HS-5 (cell line): Measurements from ENCODE around the gene CCNT2.
"Not testable (repeated sequence)": the region's sequence is repeated elsewhere in the genome, so short reads cannot be mapped to it uniquely, and the experiment has no call there.

Experiments used
- DNase-seq: peaks from one replicate; pipeline ENCODE4 v3.0.0-alpha.2; 2012; ENCODE audit warnings: low read depth

Gene CCNT2

GRCh38 chr2:134918526-134919340 is at the start of gene CCNT2:
TSS of gene CCNT2 (plus strand) at chr2:134918822. CDS start at chr2:134918855, 33 bp downstream.
- peak; percentile 96 for DNase-seq

- no peak for DNase-seq
Observed at GRCh38 chr2:134869946-134870736, 48.5 kb upstream of the CCNT2 start.

GRCh38 chr2:134873152-134873551 is 45.5 kb upstream of the CCNT2 start:
- no peak for DNase-seq

DNA sequence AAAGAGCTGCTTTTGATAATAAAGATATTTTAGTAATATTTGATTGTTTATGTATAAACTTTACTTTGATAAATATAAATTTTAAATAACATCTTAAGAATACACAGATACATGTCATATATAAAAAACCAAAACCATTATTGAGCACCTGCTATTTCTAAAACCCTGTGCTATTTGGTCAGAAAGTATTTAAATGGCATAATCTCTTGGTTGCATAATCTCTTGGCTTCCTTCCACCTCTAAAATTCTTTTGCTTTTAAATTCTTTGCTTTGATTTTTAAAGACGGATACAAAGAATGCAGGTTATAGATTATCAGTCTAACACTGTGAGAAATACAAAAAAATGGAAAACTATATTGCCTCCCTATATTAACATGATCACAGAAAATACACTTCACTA is 43.3 kb upstream of the CCNT2 start:
- DNase-seq = peak; percentile 10

DNA sequence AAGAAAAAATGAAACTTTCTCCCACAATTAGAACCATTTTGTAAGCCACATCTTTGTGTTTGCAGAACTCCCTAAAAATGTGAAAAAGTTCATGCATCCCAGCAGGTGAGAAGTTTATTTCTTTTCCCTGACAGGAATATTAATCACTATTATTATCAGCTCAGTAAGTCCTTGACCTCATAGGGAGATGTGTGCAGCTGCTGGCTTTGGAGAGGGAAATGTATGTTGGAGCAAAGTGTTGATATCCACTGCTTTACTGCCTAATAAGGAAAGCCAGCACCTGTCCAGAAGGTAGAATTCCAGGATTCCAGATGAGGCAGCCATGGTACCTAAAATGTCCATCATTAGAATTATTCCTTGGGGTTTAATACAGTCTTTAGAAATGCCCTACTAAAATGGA is 35.8 kb upstream of the CCNT2 start:
- no peak for DNase-seq

DNA sequence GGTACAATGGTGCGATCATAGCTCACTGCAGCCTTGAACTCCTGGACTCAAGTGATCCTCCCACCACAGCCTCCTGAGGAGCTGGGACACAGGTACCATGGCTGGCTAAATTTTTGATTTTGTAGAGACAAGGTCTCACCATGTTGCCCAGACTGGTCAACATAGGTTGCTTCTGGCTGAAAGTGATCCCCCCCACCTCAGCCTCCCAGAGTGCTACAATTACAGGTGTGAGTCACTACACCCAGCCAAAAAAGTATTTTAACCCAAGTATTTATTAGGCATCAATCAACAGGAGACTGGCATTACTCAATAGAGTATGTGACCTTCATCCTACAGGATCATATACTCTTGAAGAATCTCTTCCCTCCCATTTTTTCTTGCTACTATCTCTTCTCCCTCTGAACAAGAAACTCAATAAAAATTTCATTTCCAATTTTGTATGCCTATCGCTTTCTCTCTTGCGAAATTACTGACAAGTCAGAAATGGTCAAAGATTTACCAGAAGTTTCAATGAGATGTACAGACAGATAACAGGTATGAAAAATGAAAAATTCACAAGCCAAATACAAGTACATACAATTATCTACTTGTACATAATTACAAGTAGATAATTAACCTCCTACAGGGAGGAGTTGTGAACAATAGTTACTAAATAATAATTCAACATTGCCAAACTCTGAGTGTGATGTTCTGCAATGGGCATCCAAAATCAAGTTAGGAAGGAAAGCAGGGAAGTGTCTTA is 34.9 kb upstream of the CCNT2 start:
- no peak for DNase-seq

- no peak for DNase-seq
Observed at GRCh38 chr2:134884435-134884834, 34.2 kb upstream of the CCNT2 start.

DNA sequence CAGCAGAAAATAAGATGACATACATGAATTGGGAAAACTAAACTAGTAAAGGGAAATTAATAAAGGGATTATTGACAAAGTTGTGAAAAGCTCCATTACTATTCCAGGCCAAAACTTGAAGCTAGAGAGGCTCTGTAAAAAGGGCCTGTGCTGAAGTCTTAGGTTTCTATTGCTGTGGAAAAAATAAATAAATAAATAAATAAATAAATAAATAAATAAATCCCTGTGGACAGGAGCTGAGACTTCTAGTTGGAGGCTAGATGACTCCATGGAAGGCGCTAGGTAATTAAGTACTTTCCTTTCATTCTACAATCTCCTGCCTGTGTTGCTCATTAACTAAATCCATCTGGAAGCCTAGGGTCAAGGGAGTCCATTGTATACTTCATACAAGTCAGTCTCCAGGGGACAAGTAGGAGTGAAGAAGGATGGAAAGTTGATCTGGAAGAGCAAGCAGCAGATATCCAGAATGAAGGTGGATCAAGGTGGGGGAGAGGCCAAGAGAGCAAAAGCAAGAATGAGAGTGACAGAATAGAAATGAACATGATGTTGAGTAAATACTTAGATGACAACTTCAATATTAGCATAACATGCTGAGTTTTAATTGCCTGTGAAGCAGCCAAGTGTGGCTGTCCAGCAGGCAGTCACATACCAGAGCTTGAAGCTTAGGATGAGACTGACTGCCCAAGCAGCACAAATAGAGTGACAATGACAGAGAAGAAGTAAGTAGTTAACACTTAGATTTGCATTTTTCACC is 26.2 kb upstream of the CCNT2 start:
- no peak for DNase-seq

GRCh38 chr2:134897932-134898331 is 20.7 kb upstream of the CCNT2 start:
- no peak for DNase-seq

GRCh38 chr2:134899204-134899603 is 19.4 kb upstream of the CCNT2 start:
- DNase-seq = no peak

DNA sequence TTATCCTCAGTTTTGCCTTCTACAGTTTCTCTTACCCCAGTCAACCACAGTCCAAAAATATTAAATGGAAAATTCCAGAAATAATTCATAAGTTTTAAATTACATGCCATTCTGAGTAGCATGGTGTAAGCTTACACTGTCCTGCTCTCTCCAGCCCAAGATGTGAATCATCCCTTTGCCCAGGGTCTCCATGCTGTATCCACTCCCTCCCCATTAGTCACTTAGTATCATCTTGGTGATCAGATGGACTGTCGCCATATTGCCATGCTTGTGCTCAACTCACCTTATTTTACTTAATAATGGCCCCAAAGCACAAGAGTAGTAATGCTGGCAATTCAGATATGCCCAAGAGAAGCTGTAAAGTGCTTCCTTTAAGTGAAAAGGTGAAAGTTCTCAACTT is 18.5 kb upstream of the CCNT2 start:
- DNase-seq = peak; percentile 28

DNA sequence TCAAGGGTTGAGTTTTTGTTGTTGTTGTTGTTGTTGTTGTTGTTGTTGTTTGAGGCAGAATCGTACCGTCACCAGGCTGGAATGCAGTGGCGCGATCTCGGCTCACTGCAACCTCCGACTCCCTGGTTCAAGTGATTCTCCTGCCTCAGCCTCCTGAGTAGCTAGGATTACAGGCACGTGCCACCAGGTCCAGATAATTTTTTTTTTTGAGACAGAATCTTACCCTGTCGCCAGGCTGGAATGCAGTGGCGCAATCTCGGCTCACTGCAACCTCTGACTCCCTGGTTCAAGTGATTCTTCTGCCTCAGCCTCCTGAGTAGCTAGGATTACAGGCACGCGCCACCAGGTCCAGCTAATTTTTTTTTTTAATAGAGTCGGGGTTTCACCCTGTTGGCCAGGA is 14.9 kb upstream of the CCNT2 start:
- not testable (repeated sequence) for DNase-seq

DNA sequence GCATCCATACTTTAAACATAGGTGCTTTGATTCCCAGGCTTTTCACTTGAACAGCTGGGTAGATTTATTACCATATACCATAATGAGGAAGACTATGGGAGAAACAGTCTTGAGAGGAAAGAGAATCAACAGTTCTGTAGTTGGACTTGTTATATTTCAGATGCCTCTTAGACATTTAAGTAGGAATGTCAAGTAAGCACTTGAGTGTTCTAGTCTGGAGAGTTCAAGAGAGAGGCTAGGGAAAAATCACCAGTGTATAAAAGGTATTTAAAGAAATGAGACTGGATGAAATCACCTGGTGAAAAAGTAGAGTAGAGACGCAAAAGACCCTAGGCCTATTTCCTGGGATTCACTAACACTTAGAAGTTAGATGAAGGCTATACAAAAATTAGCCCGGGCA is 13.5 kb upstream of the CCNT2 start:
- no peak for DNase-seq

DNA sequence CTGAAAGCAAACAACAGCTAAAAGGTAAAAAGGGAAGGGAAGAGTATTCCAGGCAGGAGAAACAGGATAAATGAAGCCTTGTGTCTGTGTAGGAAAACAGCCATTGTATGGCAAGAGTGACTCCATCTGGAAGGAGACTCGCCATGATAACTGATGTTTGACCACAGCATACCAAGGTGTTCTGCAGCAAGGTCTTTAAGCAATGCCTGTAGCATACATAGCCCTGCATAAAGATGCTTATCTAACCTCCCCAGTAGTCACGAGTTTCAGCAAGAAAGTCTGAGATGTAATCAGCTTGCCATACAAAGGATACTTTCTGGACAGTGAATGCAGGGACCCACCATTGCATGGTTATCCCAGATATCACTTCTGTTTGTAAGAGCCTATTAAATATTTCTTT is 11.9 kb upstream of the CCNT2 start:
- no peak for DNase-seq

DNA sequence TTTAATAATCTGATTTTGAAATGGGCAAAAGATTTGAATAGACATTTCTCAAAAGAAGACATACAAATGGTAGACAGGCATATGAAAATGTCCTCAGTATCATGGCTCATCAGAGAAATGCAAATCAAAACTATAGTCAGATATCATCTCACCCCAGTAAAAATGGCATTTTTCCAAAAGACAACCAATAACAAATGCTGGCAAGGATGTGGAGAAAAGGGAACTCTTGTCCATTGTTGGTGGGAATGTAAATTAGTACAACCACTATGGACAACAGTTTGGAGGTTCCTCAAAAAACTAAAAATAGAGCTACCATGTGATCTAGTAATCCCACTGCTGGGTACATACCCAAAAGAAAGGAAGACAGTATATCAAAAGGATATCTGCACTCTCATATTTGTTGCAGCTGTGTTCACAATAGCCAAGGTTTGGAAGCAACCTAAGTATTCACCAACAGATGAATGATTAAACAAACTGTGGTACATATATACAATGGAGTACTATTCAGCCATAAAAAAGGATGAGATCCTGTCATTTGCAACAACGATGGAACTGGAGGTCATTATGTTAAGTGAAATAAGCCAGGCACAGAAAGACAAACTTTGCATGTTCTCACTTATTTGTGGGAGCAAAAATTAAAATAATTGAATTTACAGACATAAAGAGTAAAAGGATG is 11.0 kb upstream of the CCNT2 start:
- not testable (repeated sequence) for DNase-seq

- DNase-seq = no peak
Observed at GRCh38 chr2:134910763-134911399, 7.7 kb upstream of the CCNT2 start.

DNA sequence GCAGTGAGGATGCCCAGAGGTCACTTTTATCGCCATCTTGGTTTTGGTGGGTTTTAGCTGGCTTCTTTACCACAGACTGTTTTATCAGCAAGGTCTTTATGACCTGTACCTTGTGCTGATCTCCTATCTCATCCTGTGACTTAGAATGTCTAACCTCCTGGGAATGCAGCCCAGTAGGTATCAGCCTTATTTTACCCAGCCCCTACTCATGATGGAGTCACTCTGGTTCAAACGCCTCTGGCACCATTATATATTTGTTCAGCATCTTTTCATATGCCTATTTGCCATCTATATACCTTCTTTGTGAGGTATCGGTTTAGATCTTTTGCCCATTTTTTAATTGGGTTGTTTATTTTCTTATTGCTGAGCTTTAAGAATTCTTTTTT is 7.2 kb upstream of the CCNT2 start:
- DNase-seq = no peak

DNA sequence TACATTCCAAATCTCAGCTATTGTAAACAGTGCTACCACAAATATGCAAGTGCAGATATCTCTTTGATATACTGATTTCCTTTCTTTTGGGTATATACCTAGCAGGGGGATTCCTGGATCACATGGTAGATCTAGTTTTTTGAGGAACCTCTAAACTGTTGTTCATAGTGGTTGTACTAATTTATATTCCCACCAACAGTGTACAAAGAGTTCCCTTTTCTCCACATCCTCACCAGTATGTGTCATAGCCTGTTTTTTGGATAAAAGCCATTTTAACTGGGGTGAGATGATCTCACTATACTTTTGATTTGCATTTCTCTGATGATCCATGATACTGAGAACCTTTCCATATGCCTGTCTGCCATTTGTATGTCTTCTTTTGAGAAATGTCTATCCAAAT is 6.3 kb upstream of the CCNT2 start:
- peak; percentile 35 for DNase-seq

DNA sequence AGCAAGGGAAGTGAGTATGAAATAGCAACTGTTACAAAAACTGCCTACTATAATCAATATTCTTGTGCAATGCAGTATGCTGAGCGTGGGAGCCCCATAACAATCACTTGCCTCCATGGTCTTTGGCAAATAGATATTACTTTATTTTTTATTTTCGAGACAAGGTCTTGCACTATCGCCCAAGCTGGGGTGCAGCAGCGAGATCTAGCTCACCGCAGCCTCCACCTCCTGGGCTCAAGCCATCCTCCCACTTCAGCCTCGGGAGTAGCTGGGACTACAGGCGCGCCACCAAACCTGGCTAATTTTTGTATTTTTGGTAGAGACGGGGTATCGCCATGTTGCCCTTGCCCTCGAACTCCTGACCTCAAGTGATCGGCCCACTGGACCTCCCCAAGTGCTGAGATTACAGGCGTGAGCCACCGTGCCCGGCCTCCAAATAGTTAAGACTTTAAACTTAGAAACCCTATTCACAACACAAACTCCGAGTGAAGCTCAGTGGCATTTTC is 1.2 kb upstream of the CCNT2 start:
- DNase-seq = no peak

DNA sequence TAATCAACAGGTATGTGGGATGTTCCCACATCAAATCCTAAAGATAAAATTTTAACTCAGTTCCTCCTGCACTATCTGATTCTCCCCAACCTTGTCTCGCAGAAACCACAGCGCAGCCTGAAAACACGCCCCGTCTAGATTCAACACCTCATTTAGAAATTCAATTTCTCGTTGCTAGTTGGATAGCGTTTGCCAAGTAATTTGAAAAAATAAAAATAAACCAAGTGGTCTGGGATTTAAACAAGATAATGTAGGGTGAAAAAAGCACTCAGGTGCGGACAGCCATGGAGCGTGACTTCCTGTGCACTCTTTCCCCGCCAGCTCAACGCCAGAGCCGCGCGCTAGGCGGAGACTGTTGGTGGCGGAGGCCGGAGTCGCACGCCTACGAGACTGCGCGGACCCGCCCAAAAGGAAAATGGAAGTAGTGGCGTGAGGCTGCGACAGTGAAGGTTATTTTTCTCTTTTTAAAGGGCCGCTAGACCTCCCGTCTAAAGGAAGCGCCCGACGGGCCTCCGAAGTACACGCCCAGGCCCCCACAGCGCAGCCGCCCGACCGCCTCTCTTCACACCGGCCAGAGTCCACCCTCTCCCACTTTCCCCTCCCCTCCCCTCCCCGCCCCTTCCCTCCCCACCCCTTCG is 615 bp upstream of the CCNT2 start:
- peak; percentile 76 for DNase-seq
